ENCODE results near the gene LINGO4. TPM values are rescaled to one million over a fixed set of nuclear protein-coding genes. Genes with fewer than 3 reads are reported as not detected.

Gene LINGO4
- total and polyA plus RNA-seq, 2 experiments from 2014 or later: not detected

GRCh38 chr1:151843398-151843797, 38.2 kb upstream of the LINGO4 start:
- Histone ChIP-seq H3K36me3 (no peaks in the 10 kb centered on the region), H3K9me3 (ENCODE audit: low read depth) (no peaks in the 10 kb centered on the region), H3K4me3 (no peak overlapping the region), H3K4me1 (ENCODE audit: low read depth) (no peaks in the 10 kb centered on the region), H3K27ac (no peak overlapping the region), H3K27me3 (peaks cover 40% of the 10 kb centered on the region)
- TF ChIP-seq CTCF (IDR thresholded peaks at IDR 0.05; ENCODE audit: low read depth, low read length): no peak
- no peak for DNase-seq (ENCODE audit: low read depth in 1 of 2, low spot score in 1 of 2)

- H3K4me3 ChIP-seq: no peak overlapping the region
- H3K27me3 ChIP-seq: peaks cover 59% of the 10 kb centered on the region
- DNase-seq (ENCODE audit: low read depth in 1 of 2, low spot score in 1 of 2): no peak
Observed at GRCh38 chr1:151841141-151841540, 35.9 kb upstream of the LINGO4 start.

GRCh38 chr1:151840421-151840820, 35.2 kb upstream of the LINGO4 start:
- no peak for TF ChIP-seq CTCF (IDR thresholded peaks at IDR 0.05; ENCODE audit: low read depth, low read length)
- no peak overlapping the region for H3K27ac ChIP-seq
- H3K4me3 ChIP-seq: no peak overlapping the region
- DNase-seq (ENCODE audit: low read depth in 1 of 2, low spot score in 1 of 2): no peak
- H3K27me3 ChIP-seq: peaks cover 59% of the 10 kb centered on the region
- H3K36me3 ChIP-seq: no peaks in the 10 kb centered on the region
- no peaks in the 10 kb centered on the region for H3K9me3 ChIP-seq (ENCODE audit: low read depth)
- H3K4me1 ChIP-seq (ENCODE audit: low read depth): no peaks in the 10 kb centered on the region

More at GRCh38 chr1:151841141-151841540, 35.9 kb upstream of the LINGO4 start:
- H3K36me3 ChIP-seq: no peaks in the 10 kb centered on the region
- H3K9me3 ChIP-seq (ENCODE audit: low read depth): no peaks in the 10 kb centered on the region
- no peaks in the 10 kb centered on the region for H3K4me1 ChIP-seq (ENCODE audit: low read depth)
- no peak for TF ChIP-seq CTCF (IDR thresholded peaks at IDR 0.05; ENCODE audit: low read depth, low read length)
- H3K27ac ChIP-seq: no peak overlapping the region

- Histone ChIP-seq H3K9me3 (ENCODE audit: low read depth) (no peaks in the 10 kb centered on the region), H3K27me3 (peaks cover 59% of the 10 kb centered on the region), H3K4me3 (peak within 1 kb of the TSS; percentile 30), H3K4me1 (ENCODE audit: low read depth) (no peaks in the 10 kb centered on the region), H3K36me3 (no peaks in the 10 kb centered on the region), H3K27ac (no peak within 1 kb of the TSS)
- no peak for TF ChIP-seq CTCF (IDR thresholded peaks at IDR 0.05; ENCODE audit: low read depth, low read length)
- DNase-seq (ENCODE audit: low read depth in 1 of 2, low spot score in 1 of 2): peak; percentile 22 to 64
Observed at GRCh38 chr1:151839457-151840403, 34.5 kb upstream of the LINGO4 start, which contains the start of gene C2CD4D. Gene C2CD4D, minus strand, starts transcription at chr1:151839820. Its CDS starts 831 bp downstream, at chr1:151838989.

GRCh38 chr1:151839082-151839412, 33.8 kb upstream of the LINGO4 start:
- no peak for TF ChIP-seq CTCF (IDR thresholded peaks at IDR 0.05; ENCODE audit: low read depth, low read length)
- no peaks in the 10 kb centered on the region for H3K36me3 ChIP-seq
- no peaks in the 10 kb centered on the region for H3K4me1 ChIP-seq (ENCODE audit: low read depth)
- no peaks in the 10 kb centered on the region for H3K9me3 ChIP-seq (ENCODE audit: low read depth)
- peaks cover 59% of the 10 kb centered on the region for H3K27me3 ChIP-seq
- no peak for DNase-seq (ENCODE audit: low read depth in 1 of 2, low spot score in 1 of 2)
- peak overlapping the region; percentile 30 for H3K4me3 ChIP-seq
- no peak overlapping the region for H3K27ac ChIP-seq

All from cardiac muscle cell (in vitro differentiated cells and primary cell).